Panc1 (cell line): ENCODE measurements around the gene STAT3.

Experiments used
- CTCF ChIP-seq: fragments of 450-650 bp; IDR thresholded peaks from 2 replicates; pipeline ENCODE4 v1.5.1; 2017; ENCODE audit warnings: mild to moderate bottlenecking
- POLR2AphosphoS5 ChIP-seq: IDR thresholded peaks from 2 replicates; pipeline ENCODE4 v1.6.1; 2012; ENCODE audit warnings: mild to moderate bottlenecking, low read depth, low read length, moderate library complexity
- SIN3A ChIP-seq: IDR thresholded peaks from 2 replicates; pipeline ENCODE4 v1.6.1; 2012; ENCODE audit warnings: low read depth, mild to moderate bottlenecking, low read length, moderate library complexity, borderline replicate concordance; ENCODE audit not compliant: insufficient read depth

- TF ChIP-seq CTCF (no peak), POLR2AphosphoS5 (no peak), SIN3A (no peak)
Measured at GRCh38 chr17:42399121-42399520, 10.9 kb upstream of the STAT3 start.
